ENCODE data around the gene ANXA9.

ANXA9 gene

DNA sequence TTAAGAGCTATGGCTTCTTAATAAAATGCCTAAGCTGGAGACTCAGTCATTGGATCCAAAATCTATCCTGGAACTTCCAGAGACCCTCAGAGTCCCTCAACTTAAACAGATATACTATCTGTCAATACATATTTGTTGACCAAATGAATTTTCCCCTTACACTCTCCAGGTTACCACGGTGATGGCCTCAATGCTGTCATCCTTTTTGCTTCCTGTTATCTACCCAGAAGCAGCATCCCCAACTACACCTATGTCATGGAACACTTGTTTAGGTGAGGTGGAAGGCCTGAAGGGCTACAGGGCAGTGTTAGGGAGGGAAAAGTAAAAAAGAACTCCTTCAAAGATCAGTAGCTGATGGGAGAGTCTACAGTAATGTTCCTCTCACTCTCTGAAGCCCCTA is 61.1 kb downstream of the ANXA9 start:
- H3K4me3 ChIP-seq: no peak overlapping the region
- DNase-seq (ENCODE audit: low spot score): no peak
- TF ChIP-seq, protein P1, sequence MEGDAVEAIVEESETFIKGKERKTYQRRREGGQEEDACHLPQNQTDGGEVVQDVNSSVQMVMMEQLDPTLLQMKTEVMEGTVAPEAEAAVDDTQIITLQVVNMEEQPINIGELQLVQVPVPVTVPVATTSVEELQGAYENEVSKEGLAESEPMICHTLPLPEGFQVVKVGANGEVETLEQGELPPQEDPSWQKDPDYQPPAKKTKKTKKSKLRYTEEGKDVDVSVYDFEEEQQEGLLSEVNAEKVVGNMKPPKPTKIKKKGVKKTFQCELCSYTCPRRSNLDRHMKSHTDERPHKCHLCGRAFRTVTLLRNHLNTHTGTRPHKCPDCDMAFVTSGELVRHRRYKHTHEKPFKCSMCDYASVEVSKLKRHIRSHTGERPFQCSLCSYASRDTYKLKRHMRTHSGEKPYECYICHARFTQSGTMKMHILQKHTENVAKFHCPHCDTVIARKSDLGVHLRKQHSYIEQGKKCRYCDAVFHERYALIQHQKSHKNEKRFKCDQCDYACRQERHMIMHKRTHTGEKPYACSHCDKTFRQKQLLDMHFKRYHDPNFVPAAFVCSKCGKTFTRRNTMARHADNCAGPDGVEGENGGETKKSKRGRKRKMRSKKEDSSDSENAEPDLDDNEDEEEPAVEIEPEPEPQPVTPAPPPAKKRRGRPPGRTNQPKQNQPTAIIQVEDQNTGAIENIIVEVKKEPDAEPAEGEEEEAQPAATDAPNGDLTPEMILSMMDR (IDR thresholded peaks at IDR 0.05): no peak

More for the DNA sequence above, 61.1 kb downstream of the ANXA9 start:
- H3K27ac ChIP-seq: no peak overlapping the region
